ENCODE data around the gene CD52. TPM values are rescaled to one million over a fixed set of nuclear protein-coding genes. Genes with fewer than 3 reads are reported as not detected.

CD52 gene
- total RNA-seq, 5 donors from 2014 or later (not counting 1 experiment from before 2014, with no cell fraction given), result 994 to 1,121 (median 1,054) TPM

DNA sequence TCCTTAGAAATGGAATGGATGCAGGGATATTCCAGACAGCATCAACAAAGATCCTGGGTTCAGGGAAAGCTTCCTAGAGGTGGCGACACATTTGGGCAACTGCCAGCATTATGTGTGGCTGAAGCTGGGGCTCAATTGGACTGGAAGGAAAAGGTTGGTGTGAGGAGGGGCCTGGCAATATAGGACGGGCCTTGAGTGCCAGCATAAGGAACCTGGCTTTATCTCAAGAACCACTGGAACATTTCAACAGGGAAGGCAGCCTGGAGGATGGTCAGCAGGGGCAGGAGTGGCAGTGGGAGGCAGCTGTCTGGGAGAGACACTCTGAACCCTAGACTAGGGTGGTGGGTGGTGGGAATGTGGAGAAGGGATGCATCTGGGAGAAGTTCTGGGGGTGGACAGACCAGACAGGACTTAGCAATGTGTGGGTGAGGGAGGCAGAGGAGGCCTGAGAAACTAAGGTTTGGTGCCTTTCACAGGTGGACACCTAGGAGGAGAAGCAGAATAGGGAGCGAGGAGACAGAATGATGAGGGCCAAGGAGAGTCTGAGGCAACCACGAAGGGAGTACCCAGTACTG is 34.4 kb upstream of the CD52 start:
- peak in 1 of 35 experiments; percentile 18 for DNase-seq
- Mint-ChIP-seq H3K27me3 (no peaks in the 10 kb centered on the region), H3K4me1 (peaks cover 89 to 91% (median 90%) of the 10 kb centered on the region in 3 donors), H3K36me3 (peaks cover 26% of the 10 kb centered on the region), H3K27ac (peak overlapping the region; percentile 99 to 100), H3K9me3 (no peaks in the 10 kb centered on the region), H3K4me3 (peak overlapping the region; percentile 87 to 94 (median 91))
- ATAC-seq (replicated peaks in 1 of 4), result no peak
- Histone ChIP-seq H3K36me3 (ENCODE audit: control insufficient read depth in 2 of 2, extremely low read depth in 1 of 2, insufficient read depth in 1 of 2, low read length in 1 of 2) (peaks cover 9 to 20% of the 10 kb centered on the region in 2 donors), H3K27me3 (replicated peaks in 1 of 2; ENCODE audit: control insufficient read depth in 2 of 2, extremely low read depth in 1 of 2, insufficient read depth in 2 of 2, low read length in 1 of 2) (no peaks in the 10 kb centered on the region), H3K4me1 (ENCODE audit: control insufficient read depth in 1 of 2, extremely low read depth in 1 of 2, insufficient read depth in 2 of 2, low read length in 2 of 2) (peaks cover 62 to 96% of the 10 kb centered on the region in 2 experiments), H3K27ac (ENCODE audit: low read length) (peak overlapping the region; percentile 91), H3K4me3 (ENCODE audit: control insufficient read depth in 1 of 2, extremely low read depth in 1 of 2, low read length in 1 of 2) (peak overlapping the region; percentile 6 to 37), H3K9me3 (no peaks in the 10 kb centered on the region)
- POLR2A ChIA-PET, result no interaction called here
- WGBS (ENCODE audit: insufficient coverage), result 73% methylated on average over 2 of the region's 4 CpGs
- CTCF ChIA-PET, result interaction anchor here in 1 of 2 donors (1.7 to 3.4 kb wide), 2 partner anchors 8 to 81 kb away, joined by 4 to 21 read pairs; no protein-coding TSS in a partner anchor

GRCh38 chr1:26283871-26284596 is 33.7 kb upstream of the CD52 start:
- Mint-ChIP-seq H3K36me3 (peaks cover 26% of the 10 kb centered on the region), H3K27me3 (no peaks in the 10 kb centered on the region), H3K9me3 (no peaks in the 10 kb centered on the region), H3K4me3 (peak overlapping the region; percentile 87 to 94 (median 91)), H3K4me1 (peaks cover 89 to 91% (median 90%) of the 10 kb centered on the region in 3 donors), H3K27ac (peak overlapping the region; percentile 99 to 100)
- WGBS (ENCODE audit: insufficient coverage), result 57% methylated on average over 11 of the region's 12 CpGs
- ATAC-seq (replicated peaks in 1 of 4), result no peak
- DNase-seq, result peak in 1 of 35 experiments; percentile 25
- no peaks in the 10 kb centered on the region for H3K9me3 ChIP-seq
- peak overlapping the region; percentile 37 to 40 for H3K4me3 ChIP-seq (ENCODE audit: control insufficient read depth in 1 of 2, extremely low read depth in 1 of 2, low read length in 1 of 2)
- ChIA-PET POLR2A (interaction anchor here in 1 of 2 donors (1.0 kb wide), 1 partner anchor 31 kb away, joined by 3 read pairs; no protein-coding TSS in a partner anchor), CTCF (interaction anchor here (0.5 to 3.4 kb wide), 17 partner anchors 9 to 719 kb away, joined by 3 to 21 read pairs (median 5); partner anchors contain the start of genes CD52 (in 2 of the 2), CEP85 (in 1 of the 2), UBXN11 (in 1 of the 2) and ZNF593 (in 1 of the 2))
- no peaks in the 10 kb centered on the region for H3K27me3 ChIP-seq (replicated peaks in 1 of 2; ENCODE audit: control insufficient read depth in 2 of 2, extremely low read depth in 1 of 2, insufficient read depth in 2 of 2, low read length in 1 of 2)
- H3K4me1 ChIP-seq (ENCODE audit: control insufficient read depth in 1 of 2, extremely low read depth in 1 of 2, insufficient read depth in 2 of 2, low read length in 2 of 2), result peaks cover 62 to 96% of the 10 kb centered on the region in 2 experiments
- peaks cover 9 to 20% of the 10 kb centered on the region in 2 donors for H3K36me3 ChIP-seq (ENCODE audit: control insufficient read depth in 2 of 2, extremely low read depth in 1 of 2, insufficient read depth in 1 of 2, low read length in 1 of 2)
- peak overlapping the region; percentile 91 for H3K27ac ChIP-seq (ENCODE audit: low read length)

DNA sequence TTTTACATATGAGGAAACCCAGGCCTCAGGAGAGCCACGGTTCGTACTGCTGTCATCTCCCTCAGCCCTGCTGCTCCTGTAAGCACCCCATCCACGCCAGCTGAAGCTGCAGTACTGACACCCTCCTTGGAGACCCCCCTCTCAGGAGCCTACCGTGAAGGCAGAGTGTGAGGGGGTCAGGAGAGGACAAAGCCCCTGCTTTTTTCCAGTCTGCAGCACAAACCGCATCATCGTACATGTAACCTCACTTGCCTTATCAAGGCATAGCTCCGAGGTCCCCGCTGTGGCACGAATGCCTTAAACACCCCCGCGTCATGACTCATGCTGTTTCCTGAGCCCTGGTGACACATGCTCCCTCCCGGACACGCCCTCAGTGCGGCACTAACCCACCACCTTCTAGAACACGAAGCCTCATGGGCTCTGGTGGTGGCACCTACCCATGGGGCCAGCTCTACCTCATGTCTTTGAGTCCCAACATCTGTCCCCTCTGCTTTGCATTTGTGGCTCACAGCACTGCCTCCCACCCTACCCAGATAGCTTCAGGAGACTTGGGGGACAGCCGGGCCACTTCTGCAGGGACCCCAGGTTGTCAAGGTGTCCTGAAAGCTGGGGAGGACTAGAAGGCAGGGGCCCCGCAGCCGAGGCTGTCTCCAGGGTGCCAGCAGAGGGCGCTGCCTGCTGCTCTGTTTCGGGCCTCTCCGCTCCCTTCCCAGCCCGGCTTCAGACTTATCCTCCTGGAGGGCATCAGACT is 33.0 kb upstream of the CD52 start:
- WGBS (ENCODE audit: insufficient coverage), result 10% methylated on average over 15 of the region's 22 CpGs
- Histone ChIP-seq H3K4me3 (ENCODE audit: control insufficient read depth in 1 of 2, extremely low read depth in 1 of 2, low read length in 1 of 2) (peak overlapping the region; percentile 37 to 40), H3K36me3 (ENCODE audit: control insufficient read depth in 2 of 2, extremely low read depth in 1 of 2, insufficient read depth in 1 of 2, low read length in 1 of 2) (peaks cover 9 to 20% of the 10 kb centered on the region in 2 donors), H3K27ac (ENCODE audit: low read length) (peak overlapping the region; percentile 91), H3K9me3 (no peaks in the 10 kb centered on the region), H3K27me3 (replicated peaks in 1 of 2; ENCODE audit: control insufficient read depth in 2 of 2, extremely low read depth in 1 of 2, insufficient read depth in 2 of 2, low read length in 1 of 2) (no peaks in the 10 kb centered on the region), H3K4me1 (ENCODE audit: control insufficient read depth in 1 of 2, extremely low read depth in 1 of 2, insufficient read depth in 2 of 2, low read length in 2 of 2) (peaks cover 65 to 96% of the 10 kb centered on the region in 2 experiments)
- Mint-ChIP-seq H3K27ac (peak overlapping the region; percentile 99 to 100), H3K4me1 (peaks cover 89 to 92% (median 91%) of the 10 kb centered on the region in 3 donors), H3K27me3 (no peaks in the 10 kb centered on the region), H3K36me3 (peaks cover 26% of the 10 kb centered on the region), H3K9me3 (no peaks in the 10 kb centered on the region), H3K4me3 (peak overlapping the region; percentile 87 to 94 (median 91))
- CTCF ChIA-PET, result interaction anchor here (0.5 to 3.4 kb wide), 17 partner anchors 9 to 720 kb away, joined by 3 to 21 read pairs (median 5); partner anchors contain the start of genes CD52 (in 2 of the 2), CEP85 (in 1 of the 2), UBXN11 (in 1 of the 2) and ZNF593 (in 1 of the 2)
- ATAC-seq (replicated peaks in 1 of 4), result peak; percentile 65 to 76 (median 68)
- peak; percentile 81 to 96 (median 91) for DNase-seq
- POLR2A ChIA-PET, result interaction anchor here in 1 of 2 donors (1.0 kb wide), 1 partner anchor 30 kb away, joined by 3 read pairs; no protein-coding TSS in a partner anchor

DNA sequence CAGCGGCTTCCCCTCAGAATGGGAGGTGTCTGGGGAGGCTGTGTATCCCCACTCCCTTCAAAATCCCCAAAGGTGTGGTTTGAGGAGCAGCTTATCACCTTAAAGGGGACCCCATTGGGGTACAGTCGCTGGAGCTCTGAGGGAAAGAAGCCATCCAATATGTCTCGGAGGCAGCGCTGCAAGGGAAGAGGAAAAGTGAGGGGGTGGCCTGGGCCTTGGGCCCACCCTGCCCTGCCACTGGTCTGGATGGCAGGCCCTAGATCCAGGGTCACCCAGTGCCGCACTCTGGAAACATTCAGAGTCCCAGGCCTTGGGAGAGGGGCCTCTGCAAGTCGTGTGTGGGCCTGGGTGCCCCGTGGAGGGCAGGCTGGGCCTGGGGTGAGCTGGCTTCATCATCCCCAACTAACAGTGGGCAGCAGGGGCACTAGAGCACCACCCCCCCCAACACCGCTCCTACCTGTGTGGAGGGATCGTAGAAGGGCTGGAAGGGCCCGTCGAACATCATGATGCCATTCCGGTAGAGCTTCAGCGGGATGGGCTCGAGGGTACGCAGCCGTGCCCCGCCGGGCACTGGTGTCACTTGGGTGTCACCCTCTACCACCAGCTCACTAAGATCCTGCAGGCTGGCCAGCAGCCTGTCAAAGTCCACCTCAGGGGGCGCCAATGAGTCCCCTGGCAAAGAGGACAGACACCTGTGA is 32.2 kb upstream of the CD52 start:
- Histone ChIP-seq H3K9me3 (no peaks in the 10 kb centered on the region), H3K27ac (ENCODE audit: low read length) (peak overlapping the region; percentile 91), H3K27me3 (replicated peaks in 1 of 2; ENCODE audit: control insufficient read depth in 2 of 2, extremely low read depth in 1 of 2, insufficient read depth in 2 of 2, low read length in 1 of 2) (no peaks in the 10 kb centered on the region), H3K4me1 (ENCODE audit: control insufficient read depth in 1 of 2, extremely low read depth in 1 of 2, insufficient read depth in 2 of 2, low read length in 2 of 2) (peaks cover 71 to 100% of the 10 kb centered on the region in 2 experiments), H3K36me3 (ENCODE audit: control insufficient read depth in 2 of 2, extremely low read depth in 1 of 2, insufficient read depth in 1 of 2, low read length in 1 of 2) (peaks cover 9 to 20% of the 10 kb centered on the region in 2 donors), H3K4me3 (ENCODE audit: control insufficient read depth in 1 of 2, extremely low read depth in 1 of 2, low read length in 1 of 2) (peak overlapping the region in 1 of 2 donors; percentile 19)
- no peaks in the 10 kb centered on the region for H3K27me3 Mint-ChIP-seq
- peak overlapping the region in 2 of 3 donors; percentile 87 to 94 for H3K4me3 Mint-ChIP-seq
- peaks cover 26% of the 10 kb centered on the region for H3K36me3 Mint-ChIP-seq
- 78% methylated on average over 10 of the region's 19 CpGs for WGBS (ENCODE audit: insufficient coverage)
- peaks cover 96 to 97% (median 96%) of the 10 kb centered on the region in 3 donors for H3K4me1 Mint-ChIP-seq
- CTCF ChIA-PET, result interaction anchor here (0.6 to 3.4 kb wide), 14 partner anchors 10 to 399 kb away, joined by 3 to 21 read pairs (median 6); partner anchors contain the start of genes CD52 (in 2 of the 2), CEP85 (in 1 of the 2), UBXN11 (in 1 of the 2) and ZNF593 (in 1 of the 2)
- POLR2A ChIA-PET, result interaction anchor here in 1 of 2 donors (0.6 kb wide), 1 partner anchor 16 kb away, joined by 4 read pairs; no protein-coding TSS in a partner anchor
- no peaks in the 10 kb centered on the region for H3K9me3 Mint-ChIP-seq
- ATAC-seq (replicated peaks in 1 of 4) (no peak), DNase-seq (peak in 6 of 35 experiments; percentile 30 to 59 (median 40))
- peak overlapping the region; percentile 99 to 100 for H3K27ac Mint-ChIP-seq

DNA sequence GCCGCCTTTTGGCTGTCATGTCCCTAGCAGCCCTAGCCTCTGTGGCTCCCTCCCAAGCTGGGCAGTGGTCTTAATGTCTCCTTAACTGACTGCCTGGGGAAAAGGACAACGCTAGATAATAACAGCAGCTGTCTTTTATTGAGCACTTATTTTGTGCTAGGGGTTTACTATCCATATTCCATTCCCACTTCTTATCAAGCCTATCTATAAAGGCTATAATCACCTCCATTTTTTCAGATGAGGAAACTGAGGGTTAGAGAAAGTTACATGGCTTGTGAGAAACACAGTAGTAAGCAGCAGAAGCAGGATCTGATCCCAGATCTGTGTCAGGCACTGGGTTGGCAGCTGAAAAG is 31.7 kb upstream of the CD52 start:
- H3K27ac Mint-ChIP-seq, result peak overlapping the region; percentile 99 to 100
- POLR2A ChIA-PET, result interaction anchor here in 1 of 2 donors (0.6 kb wide), 1 partner anchor 17 kb away, joined by 4 read pairs; no protein-coding TSS in a partner anchor

More for the DNA sequence above, 31.7 kb upstream of the CD52 start:
- no peak overlapping the region for H3K4me3 ChIP-seq (ENCODE audit: control insufficient read depth in 1 of 2, extremely low read depth in 1 of 2, low read length in 1 of 2)
- WGBS (ENCODE audit: insufficient coverage), result no CpG with 5 or more reads among the region's 2 CpGs
- Mint-ChIP-seq H3K27me3 (no peaks in the 10 kb centered on the region), H3K9me3 (no peaks in the 10 kb centered on the region), H3K36me3 (peaks cover 25% of the 10 kb centered on the region), H3K4me1 (peaks cover 96 to 99% (median 98%) of the 10 kb centered on the region in 3 donors), H3K4me3 (peak overlapping the region in 1 of 3 donors; percentile 94)
- peaks cover 9 to 18% of the 10 kb centered on the region in 2 donors for H3K36me3 ChIP-seq (ENCODE audit: control insufficient read depth in 2 of 2, extremely low read depth in 1 of 2, insufficient read depth in 1 of 2, low read length in 1 of 2)
- H3K27me3 ChIP-seq (replicated peaks in 1 of 2; ENCODE audit: control insufficient read depth in 2 of 2, extremely low read depth in 1 of 2, insufficient read depth in 2 of 2, low read length in 1 of 2), result no peaks in the 10 kb centered on the region
- ATAC-seq (replicated peaks in 1 of 4) (no peak), DNase-seq (no peak)
- H3K9me3 ChIP-seq, result no peaks in the 10 kb centered on the region
- peak overlapping the region; percentile 91 for H3K27ac ChIP-seq (ENCODE audit: low read length)
- H3K4me1 ChIP-seq (ENCODE audit: control insufficient read depth in 1 of 2, extremely low read depth in 1 of 2, insufficient read depth in 2 of 2, low read length in 2 of 2), result peaks cover 72 to 100% of the 10 kb centered on the region in 2 experiments
- CTCF ChIA-PET, result interaction anchor here (0.5 to 3.4 kb wide), 10 partner anchors 11 to 1173 kb away, joined by 3 to 21 read pairs (median 6); partner anchors contain the start of genes CD52 (in 2 of the 2) and UBXN11 (in 1 of the 2)

Measured in T-cell (primary cell).